SU-DHL-6 (cell line): ENCODE data around the gene PLK2.

Source experiments
- CTCF ChIP-seq: fragments of 200-600 bp; sonication (generic); IDR thresholded peaks from one replicate; pipeline ENCODE4 v1.5.1; 2017; ENCODE audit warnings: antibody characterized with exemption, mild to moderate bottlenecking, low read length, moderate library complexity; ENCODE audit not compliant: insufficient read depth, poor library complexity, severe bottlenecking
- EZH2phosphoT487 ChIP-seq: fragments of 200-600 bp; sonication (generic), shearing (Covaris generic); conservative IDR thresholded peaks from 2 replicates; pipeline ENCODE4 v1.6.1; 2018; ENCODE audit warnings: mild to moderate bottlenecking, antibody characterized with exemption, low read length, moderate library complexity, mixed read lengths

- no peak for TF ChIP-seq CTCF
- no peak for TF ChIP-seq EZH2phosphoT487
Observed at GRCh38 chr5:58496488-58496887, 36.6 kb upstream of the PLK2 start.
